ENCODE data around the gene BRSK1.
A peak's percentile ranks its signal among the peaks of the same experiment; 100 is the strongest.

Gene BRSK1

GRCh38 chr19:55341595-55342531 is 58.1 kb downstream of the BRSK1 start:
- Mint-ChIP-seq H3K9me3 (no peaks in the 10 kb centered on the region), H3K4me1 (ENCODE audit: low read depth in 2 of 2) (peaks cover 16 to 25% of the 10 kb centered on the region in 2 donors), H3K27me3 (peaks cover 6 to 14% of the 10 kb centered on the region in 2 donors), H3K4me3 (peak overlapping the region; percentile 75 to 94), H3K27ac (peak overlapping the region; percentile 99 to 100), H3K36me3 (ENCODE audit: insufficient read depth) (peaks cover 58% of the 10 kb centered on the region)
- no peak for DNase-seq
- no peak for ATAC-seq (replicated peaks)

- Mint-ChIP-seq H3K9me3 (no peaks in the 10 kb centered on the region), H3K27me3 (no peaks in the 10 kb centered on the region), H3K4me1 (ENCODE audit: low read depth in 2 of 2) (peaks cover 11 to 15% of the 10 kb centered on the region in 2 donors), H3K27ac (peak overlapping the region in 1 of 2 donors; percentile 62), H3K36me3 (ENCODE audit: insufficient read depth) (peaks cover 37% of the 10 kb centered on the region), H3K4me3 (no peak overlapping the region)
- no peak for DNase-seq
- ATAC-seq (replicated peaks), result no peak
Observed at GRCh38 chr19:55344444-55344843, 60.6 kb downstream of the BRSK1 start.

GRCh38 chr19:55345101-55345817 is 61.5 kb downstream of the BRSK1 start:
- peak overlapping the region in 1 of 2 donors; percentile 62 for H3K27ac Mint-ChIP-seq

GRCh38 chr19:55345818-55346724 is 62.3 kb downstream of the BRSK1 start:
- no peak overlapping the region for H3K4me3 Mint-ChIP-seq
- peaks cover 2 to 4% of the 10 kb centered on the region in 2 donors for H3K27me3 Mint-ChIP-seq
- no peaks in the 10 kb centered on the region for H3K9me3 Mint-ChIP-seq
- ATAC-seq (replicated peaks) (no peak), DNase-seq (no peak)
- peaks cover under 1 to 2% of the 10 kb centered on the region in 2 donors for H3K4me1 Mint-ChIP-seq (ENCODE audit: low read depth in 2 of 2)
- H3K27ac Mint-ChIP-seq, result no peak overlapping the region
- H3K36me3 Mint-ChIP-seq (ENCODE audit: insufficient read depth), result peaks cover 21% of the 10 kb centered on the region

More at GRCh38 chr19:55345101-55345817, 61.5 kb downstream of the BRSK1 start:
- H3K36me3 Mint-ChIP-seq (ENCODE audit: insufficient read depth), result peaks cover 29% of the 10 kb centered on the region
- ATAC-seq (replicated peaks) (no peak), DNase-seq (no peak)
- no peak overlapping the region for H3K4me3 Mint-ChIP-seq
- no peaks in the 10 kb centered on the region for H3K9me3 Mint-ChIP-seq
- peaks cover 8 to 9% of the 10 kb centered on the region in 2 donors for H3K4me1 Mint-ChIP-seq (ENCODE audit: low read depth in 2 of 2)
- no peaks in the 10 kb centered on the region for H3K27me3 Mint-ChIP-seq

- Mint-ChIP-seq H3K27me3 (peaks cover 10 to 12% of the 10 kb centered on the region in 2 donors), H3K9me3 (no peaks in the 10 kb centered on the region), H3K27ac (peak overlapping the region in 1 of 2 donors; percentile 70), H3K36me3 (ENCODE audit: insufficient read depth) (peaks cover 26% of the 10 kb centered on the region), H3K4me1 (ENCODE audit: low read depth in 2 of 2) (peaks cover 9% of the 10 kb centered on the region in 2 donors), H3K4me3 (no peak overlapping the region)
- ATAC-seq (replicated peaks) (no peak), DNase-seq (no peak)
Observed at GRCh38 chr19:55346725-55347441, 63.1 kb downstream of the BRSK1 start.

- peaks cover 25% of the 10 kb centered on the region for H3K36me3 Mint-ChIP-seq (ENCODE audit: insufficient read depth)
- no peaks in the 10 kb centered on the region for H3K9me3 Mint-ChIP-seq
- H3K4me1 Mint-ChIP-seq (ENCODE audit: low read depth in 2 of 2), result peaks cover 14 to 16% of the 10 kb centered on the region in 2 donors
- ATAC-seq (replicated peaks) (no peak), DNase-seq (no peak)
- peak overlapping the region in 1 of 2 donors; percentile 70 for H3K27ac Mint-ChIP-seq
- peaks cover 16 to 19% of the 10 kb centered on the region in 2 donors for H3K27me3 Mint-ChIP-seq
- peak overlapping the region in 1 of 2 donors; percentile 15 for H3K4me3 Mint-ChIP-seq
Observed at GRCh38 chr19:55347442-55348009, 63.7 kb downstream of the BRSK1 start.

- Mint-ChIP-seq H3K4me1 (ENCODE audit: low read depth in 2 of 2) (peaks cover 21 to 23% of the 10 kb centered on the region in 2 donors), H3K27ac (peak overlapping the region in 1 of 2 donors; percentile 70), H3K9me3 (no peaks in the 10 kb centered on the region), H3K27me3 (peaks cover 26 to 28% of the 10 kb centered on the region in 2 donors), H3K4me3 (no peak overlapping the region), H3K36me3 (ENCODE audit: insufficient read depth) (peaks cover 27% of the 10 kb centered on the region)
- no peak for DNase-seq
- no peak for ATAC-seq (replicated peaks)
Observed at GRCh38 chr19:55348317-55349034, 64.7 kb downstream of the BRSK1 start.

- Mint-ChIP-seq H3K27ac (no peak overlapping the region), H3K9me3 (no peaks in the 10 kb centered on the region), H3K27me3 (peaks cover 26 to 37% of the 10 kb centered on the region in 2 donors), H3K4me1 (ENCODE audit: low read depth in 2 of 2) (peaks cover 25 to 29% of the 10 kb centered on the region in 2 donors), H3K36me3 (ENCODE audit: insufficient read depth) (peaks cover 22% of the 10 kb centered on the region), H3K4me3 (no peak overlapping the region)
- no peak for DNase-seq
- no peak for ATAC-seq (replicated peaks)
Observed at GRCh38 chr19:55350620-55351315, 67.0 kb downstream of the BRSK1 start.

GRCh38 chr19:55352040-55352439 is 68.2 kb downstream of the BRSK1 start:
- DNase-seq (no peak), ATAC-seq (replicated peaks) (peak; percentile 21)
- H3K4me3 Mint-ChIP-seq, result peak overlapping the region in 1 of 2 donors; percentile 81
- no peak overlapping the region for H3K27ac Mint-ChIP-seq
- H3K4me1 Mint-ChIP-seq (ENCODE audit: low read depth in 2 of 2), result peaks cover 25 to 29% of the 10 kb centered on the region in 2 donors
- peaks cover 22% of the 10 kb centered on the region for H3K36me3 Mint-ChIP-seq (ENCODE audit: insufficient read depth)
- H3K27me3 Mint-ChIP-seq, result peaks cover 29 to 49% of the 10 kb centered on the region in 2 donors
- H3K9me3 Mint-ChIP-seq, result no peaks in the 10 kb centered on the region

- Mint-ChIP-seq H3K36me3 (ENCODE audit: insufficient read depth) (peaks cover 22% of the 10 kb centered on the region), H3K27ac (peak overlapping the region; percentile 59 to 63), H3K27me3 (peaks cover 35 to 55% of the 10 kb centered on the region in 2 donors)
Observed at GRCh38 chr19:55352549-55353145, 68.8 kb downstream of the BRSK1 start.

GRCh38 chr19:55353356-55353802 is 69.6 kb downstream of the BRSK1 start:
- H3K36me3 Mint-ChIP-seq (ENCODE audit: insufficient read depth), result peaks cover 17% of the 10 kb centered on the region
- H3K4me3 Mint-ChIP-seq, result peak overlapping the region; percentile 81
- no peaks in the 10 kb centered on the region for H3K9me3 Mint-ChIP-seq
- peaks cover 35 to 61% of the 10 kb centered on the region in 2 donors for H3K27me3 Mint-ChIP-seq
- peak; percentile 3 for ATAC-seq (replicated peaks)
- no peak for DNase-seq
- peak overlapping the region; percentile 59 to 63 for H3K27ac Mint-ChIP-seq
- peaks cover 25 to 29% of the 10 kb centered on the region in 2 donors for H3K4me1 Mint-ChIP-seq (ENCODE audit: low read depth in 2 of 2)

More at GRCh38 chr19:55352549-55353145, 68.8 kb downstream of the BRSK1 start:
- Mint-ChIP-seq H3K4me1 (ENCODE audit: low read depth in 2 of 2) (peaks cover 25 to 29% of the 10 kb centered on the region in 2 donors), H3K4me3 (peak overlapping the region; percentile 81), H3K9me3 (no peaks in the 10 kb centered on the region)
- ATAC-seq (replicated peaks) (no peak), DNase-seq (no peak)

Data from effector memory CD8-positive, alpha-beta T cell (primary cell).